Measurements from ENCODE around the gene MGAT4B.

DNA sequence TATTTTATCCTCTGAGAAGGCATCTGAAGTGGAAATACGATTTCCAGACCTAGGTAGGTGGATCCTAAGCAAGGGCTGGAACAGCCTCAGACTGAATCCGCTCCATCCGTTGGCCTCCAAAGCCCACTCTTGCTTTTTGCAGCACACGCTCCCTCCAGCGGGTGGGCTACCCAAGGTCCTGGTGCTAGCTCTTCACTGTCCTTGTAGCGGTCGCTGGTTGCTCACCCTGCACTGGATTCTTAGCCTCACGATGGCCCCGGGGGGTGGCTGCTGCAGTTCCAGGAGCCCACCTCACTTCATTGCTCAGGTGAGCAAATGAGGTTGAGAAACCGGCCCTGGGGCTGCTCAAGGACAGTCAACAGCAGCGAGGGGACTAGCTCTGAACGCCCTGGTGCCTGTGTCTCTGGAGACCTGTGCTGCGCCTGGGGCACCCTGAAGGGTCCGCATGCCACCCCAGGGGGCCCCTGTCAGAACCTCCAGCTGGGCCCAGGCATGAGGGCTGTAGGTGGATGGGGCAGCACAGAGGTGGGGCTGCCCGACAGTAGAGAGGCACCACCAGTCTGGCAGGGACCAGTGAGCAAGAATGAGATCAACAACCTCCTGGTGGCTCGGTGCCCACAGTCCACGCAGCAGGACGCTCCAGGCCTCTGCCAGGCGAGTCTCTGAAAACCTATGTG lies 4.3 kb downstream of the MGAT4B start:
- TF ChIP-seq CTCF (IDR thresholded peaks at IDR 0.05) = no peak
- no peak for TF ChIP-seq POLR2A (IDR thresholded peaks at IDR 0.05)
